ENCODE measurements around the gene RILPL2.

DNA sequence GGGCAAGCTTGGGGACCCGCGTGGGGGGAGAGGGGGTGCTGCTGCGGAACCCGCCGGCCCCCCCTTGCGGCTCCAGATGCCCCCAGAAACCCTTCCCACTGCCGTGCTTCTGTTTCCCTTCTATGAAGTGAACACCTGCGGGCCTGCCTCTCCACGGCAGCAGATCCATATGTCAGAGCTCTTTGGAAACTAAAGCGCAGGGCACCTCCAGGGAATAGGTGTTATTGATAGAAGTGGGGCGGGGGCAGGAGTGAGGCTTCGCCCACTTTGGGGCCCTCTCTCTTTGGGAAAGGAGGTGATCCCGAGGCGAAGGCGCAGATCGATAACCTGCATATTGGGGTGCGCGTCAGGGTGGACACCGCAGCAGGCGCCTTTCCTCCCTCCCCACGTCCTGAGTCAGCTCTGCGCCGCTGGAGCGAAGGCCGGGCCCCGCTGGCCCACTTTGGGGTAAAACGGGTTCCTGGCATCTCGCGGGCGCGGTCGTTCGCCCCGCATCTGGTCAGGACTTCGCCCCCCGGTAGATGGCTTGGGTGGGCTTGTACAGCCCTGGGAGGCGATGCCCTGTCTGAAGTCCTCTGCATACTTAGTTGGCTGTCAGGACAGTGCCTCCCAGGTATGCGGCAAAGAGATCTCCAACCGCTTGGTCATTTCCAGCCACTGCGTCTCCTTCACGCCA lies 52.0 kb downstream of the RILPL2 start:
- TF ChIP-seq, protein P1, sequence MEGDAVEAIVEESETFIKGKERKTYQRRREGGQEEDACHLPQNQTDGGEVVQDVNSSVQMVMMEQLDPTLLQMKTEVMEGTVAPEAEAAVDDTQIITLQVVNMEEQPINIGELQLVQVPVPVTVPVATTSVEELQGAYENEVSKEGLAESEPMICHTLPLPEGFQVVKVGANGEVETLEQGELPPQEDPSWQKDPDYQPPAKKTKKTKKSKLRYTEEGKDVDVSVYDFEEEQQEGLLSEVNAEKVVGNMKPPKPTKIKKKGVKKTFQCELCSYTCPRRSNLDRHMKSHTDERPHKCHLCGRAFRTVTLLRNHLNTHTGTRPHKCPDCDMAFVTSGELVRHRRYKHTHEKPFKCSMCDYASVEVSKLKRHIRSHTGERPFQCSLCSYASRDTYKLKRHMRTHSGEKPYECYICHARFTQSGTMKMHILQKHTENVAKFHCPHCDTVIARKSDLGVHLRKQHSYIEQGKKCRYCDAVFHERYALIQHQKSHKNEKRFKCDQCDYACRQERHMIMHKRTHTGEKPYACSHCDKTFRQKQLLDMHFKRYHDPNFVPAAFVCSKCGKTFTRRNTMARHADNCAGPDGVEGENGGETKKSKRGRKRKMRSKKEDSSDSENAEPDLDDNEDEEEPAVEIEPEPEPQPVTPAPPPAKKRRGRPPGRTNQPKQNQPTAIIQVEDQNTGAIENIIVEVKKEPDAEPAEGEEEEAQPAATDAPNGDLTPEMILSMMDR (IDR thresholded peaks at IDR 0.05) = no peak
- no peak for TF ChIP-seq POLR2A (IDR thresholded peaks at IDR 0.05; ENCODE audit: low read depth)

Measured in esophagus muscularis mucosa (tissue), 3 donors.